HUES48 (cell line): ENCODE measurements around the gene NEK7.

Experiments used
- H3K27ac ChIP-seq: one replicate; pipeline ENCODE4 v1.7.0; 2013; ENCODE audit warnings: low read depth, low read length, inconsistent platforms
- H3K27me3 ChIP-seq: 2 replicates; pipeline ENCODE4 v1.6.1; 2013; ENCODE audit warnings: mild to moderate bottlenecking, low read length; ENCODE audit not compliant: control insufficient read depth, insufficient read depth
- H3K36me3 ChIP-seq: 2 replicates; pipeline ENCODE4 v1.6.1; 2013; ENCODE audit warnings: low read length; ENCODE audit not compliant: control insufficient read depth, insufficient read depth
- H3K4me1 ChIP-seq: 2 replicates; pipeline ENCODE4 v1.6.1; 2013; ENCODE audit warnings: mild to moderate bottlenecking, low read length; ENCODE audit not compliant: control insufficient read depth, insufficient read depth
- H3K4me3 ChIP-seq: 2 replicates; pipeline ENCODE4 v1.5.1; 2013; ENCODE audit warnings: mild to moderate bottlenecking, low read depth, low read length
- H3K9ac ChIP-seq: 2 replicates; pipeline ENCODE4 v1.6.1; 2013; ENCODE audit warnings: mild to moderate bottlenecking, low read depth, low read length, moderate library complexity
- H3K9me3 ChIP-seq: 2 replicates; pipeline ENCODE4 v1.6.1; 2013; ENCODE audit warnings: low read length; ENCODE audit not compliant: control insufficient read depth, insufficient read depth

NEK7 gene

DNA sequence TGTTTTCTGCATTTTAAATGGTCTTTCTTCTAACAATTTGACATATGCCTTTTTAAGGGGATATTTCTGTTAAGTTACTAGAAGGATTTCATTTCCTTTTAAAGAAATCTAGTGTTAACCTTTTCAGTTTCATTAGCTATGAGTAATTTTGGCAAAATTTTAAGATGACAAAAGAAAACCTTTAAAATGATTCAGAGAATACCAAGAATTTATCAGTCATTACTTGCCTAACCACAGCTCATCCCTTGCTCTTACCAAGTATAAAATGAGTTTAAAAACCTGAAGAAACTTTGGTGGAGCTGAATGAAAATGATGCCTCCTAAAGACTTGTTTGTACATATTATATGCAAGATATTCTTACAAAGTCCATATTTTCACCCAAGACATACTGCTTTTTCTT, 101.7 kb downstream of the NEK7 start:
- H3K9me3 ChIP-seq = no peaks in the 10 kb centered on the region
- no peak overlapping the region for H3K27ac ChIP-seq
- peaks cover 19% of the 10 kb centered on the region for H3K4me1 ChIP-seq
- H3K9ac ChIP-seq = no peak overlapping the region
- no peaks in the 10 kb centered on the region for H3K27me3 ChIP-seq
- no peaks in the 10 kb centered on the region for H3K36me3 ChIP-seq
- no peak overlapping the region for H3K4me3 ChIP-seq

DNA sequence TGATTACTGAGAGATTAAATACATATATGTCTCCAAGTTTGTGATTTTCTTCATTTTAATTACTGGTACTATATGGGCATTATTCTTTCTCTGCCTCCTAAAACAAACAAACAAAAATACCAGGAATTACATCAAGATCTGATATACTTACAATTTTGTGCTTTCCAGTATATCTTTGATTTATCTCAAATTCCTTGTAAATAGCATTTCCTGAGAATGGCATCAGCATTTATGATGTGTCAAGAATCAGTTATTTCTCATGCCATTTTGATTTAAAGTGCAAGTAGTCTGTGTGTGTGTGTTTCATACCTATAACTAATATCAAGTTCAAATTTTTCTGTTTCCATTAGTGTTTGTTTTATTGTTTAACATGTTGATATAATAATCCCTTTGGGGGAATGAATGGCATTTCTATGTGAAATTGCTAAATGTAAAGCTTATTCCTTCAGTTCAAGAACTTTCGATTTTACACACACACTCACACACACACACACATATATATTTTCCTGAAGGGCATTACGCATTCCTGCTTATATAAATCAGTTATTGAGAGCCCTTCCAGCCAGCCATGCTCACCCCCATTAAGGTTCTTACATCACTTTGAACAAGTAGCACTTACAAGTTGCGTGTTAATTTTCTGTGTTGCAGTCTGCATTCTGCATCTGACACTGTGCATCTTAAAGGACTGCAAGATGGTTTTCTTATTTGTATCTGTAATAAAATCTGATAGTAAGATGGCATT, 102.7 kb downstream of the NEK7 start:
- Histone ChIP-seq H3K9ac (no peak overlapping the region), H3K27ac (no peak overlapping the region), H3K9me3 (no peaks in the 10 kb centered on the region), H3K27me3 (no peaks in the 10 kb centered on the region), H3K4me1 (peaks cover 19% of the 10 kb centered on the region), H3K4me3 (no peak overlapping the region), H3K36me3 (no peaks in the 10 kb centered on the region)

DNA sequence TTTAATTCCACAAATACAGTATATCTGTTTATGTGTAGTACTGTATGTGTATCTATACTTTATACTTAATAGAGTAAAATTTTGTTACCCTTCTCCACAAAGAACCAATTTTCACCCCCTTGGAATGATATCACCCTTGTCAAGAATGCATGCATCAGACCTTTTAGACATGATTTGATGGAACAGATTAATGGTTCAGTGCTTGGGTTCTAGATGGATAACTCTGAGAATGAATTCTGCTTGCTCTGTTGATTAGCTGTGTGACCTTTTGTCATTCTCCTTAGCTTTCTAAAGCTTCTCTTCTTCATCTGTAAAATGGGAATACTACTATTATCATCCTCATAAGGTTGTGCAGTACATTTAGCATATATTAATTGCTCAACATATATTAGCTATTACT, 105.1 kb downstream of the NEK7 start:
- Histone ChIP-seq H3K36me3 (no peaks in the 10 kb centered on the region), H3K9me3 (no peaks in the 10 kb centered on the region), H3K27ac (no peak overlapping the region), H3K27me3 (no peaks in the 10 kb centered on the region), H3K4me1 (no peaks in the 10 kb centered on the region), H3K4me3 (no peak overlapping the region), H3K9ac (no peak overlapping the region)

DNA sequence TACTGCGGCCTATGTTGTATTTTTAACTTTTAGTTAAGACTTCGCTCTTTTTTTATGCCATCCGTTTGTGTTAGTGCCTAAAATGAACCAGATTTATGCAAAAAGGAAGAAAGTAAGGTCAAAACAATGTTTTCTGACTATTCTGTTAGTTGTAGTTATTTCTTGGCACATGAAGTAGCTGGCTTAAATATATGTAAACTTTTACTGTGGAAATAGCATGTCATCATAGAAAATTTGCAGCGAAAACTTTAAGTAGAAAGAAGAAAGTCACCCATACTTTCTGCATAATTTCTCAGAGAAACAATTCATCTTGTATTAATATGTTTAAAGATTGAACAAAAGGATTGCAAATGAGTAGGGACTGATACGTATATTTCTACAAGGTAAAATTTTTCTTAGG, 106.4 kb downstream of the NEK7 start:
- H3K9ac ChIP-seq = no peak overlapping the region
- no peaks in the 10 kb centered on the region for H3K9me3 ChIP-seq
- no peak overlapping the region for H3K27ac ChIP-seq
- H3K36me3 ChIP-seq = no peaks in the 10 kb centered on the region
- H3K4me3 ChIP-seq = no peak overlapping the region
- no peaks in the 10 kb centered on the region; the same call in 1 of the 2 replicates for H3K4me1 ChIP-seq
- H3K27me3 ChIP-seq = no peaks in the 10 kb centered on the region

DNA sequence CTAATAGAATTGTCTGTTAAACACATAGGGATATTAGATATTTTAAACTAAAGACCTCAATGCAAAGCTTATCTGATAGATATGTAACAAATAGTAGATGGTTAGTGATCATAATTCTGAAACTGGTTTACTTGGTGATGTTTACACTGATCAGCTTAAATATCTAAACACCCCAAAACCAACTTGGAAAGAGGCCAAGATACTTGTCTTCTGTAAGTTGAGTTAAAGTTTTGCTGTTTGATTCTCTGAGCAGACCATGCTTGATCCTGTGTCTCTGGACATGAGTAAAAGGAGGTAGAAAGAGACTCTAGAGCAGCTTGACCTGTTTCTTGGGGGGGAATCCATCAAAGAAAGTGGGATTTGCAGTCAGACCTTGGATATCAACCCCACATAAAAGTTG, 107.5 kb downstream of the NEK7 start:
- Histone ChIP-seq H3K4me3 (no peak overlapping the region), H3K27ac (no peak overlapping the region), H3K36me3 (no peaks in the 10 kb centered on the region), H3K9ac (no peak overlapping the region), H3K9me3 (no peaks in the 10 kb centered on the region), H3K4me1 (no peaks in the 10 kb centered on the region; the same call in 1 of the 2 replicates), H3K27me3 (no peaks in the 10 kb centered on the region)

DNA sequence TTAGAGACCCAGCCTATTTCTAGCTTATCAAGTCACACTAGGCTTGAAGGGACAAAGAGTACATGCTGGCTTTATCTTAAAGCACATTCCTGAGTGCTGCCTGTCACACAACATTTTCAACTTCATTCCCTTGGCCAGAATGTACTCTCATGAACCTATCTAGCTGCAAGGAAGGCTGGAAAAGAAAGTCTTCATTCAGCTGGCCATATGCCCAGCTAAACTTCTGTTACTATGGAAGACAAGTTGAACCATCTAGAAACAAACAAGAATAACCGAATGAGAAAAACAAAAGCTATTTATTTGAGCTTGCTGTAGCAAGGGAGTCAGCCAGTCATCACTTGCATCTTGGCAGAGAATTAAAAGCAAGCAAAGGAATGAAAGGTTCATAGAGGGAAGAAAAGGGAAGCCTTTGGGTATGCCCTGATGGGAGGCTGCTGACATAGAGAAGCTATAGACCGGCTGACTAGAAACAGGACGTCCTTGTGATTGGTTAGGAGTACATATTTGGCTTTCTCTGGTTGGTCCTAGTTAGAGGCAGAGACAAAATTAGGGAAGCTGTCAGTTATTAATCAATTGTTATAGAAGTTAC, 108.4 kb downstream of the NEK7 start:
- Histone ChIP-seq H3K9ac (no peak overlapping the region), H3K4me1 (no peaks in the 10 kb centered on the region; the same call in 1 of the 2 replicates), H3K4me3 (no peak overlapping the region), H3K36me3 (no peaks in the 10 kb centered on the region), H3K27me3 (no peaks in the 10 kb centered on the region), H3K27ac (peak overlapping the region; percentile 61), H3K9me3 (no peaks in the 10 kb centered on the region)

DNA sequence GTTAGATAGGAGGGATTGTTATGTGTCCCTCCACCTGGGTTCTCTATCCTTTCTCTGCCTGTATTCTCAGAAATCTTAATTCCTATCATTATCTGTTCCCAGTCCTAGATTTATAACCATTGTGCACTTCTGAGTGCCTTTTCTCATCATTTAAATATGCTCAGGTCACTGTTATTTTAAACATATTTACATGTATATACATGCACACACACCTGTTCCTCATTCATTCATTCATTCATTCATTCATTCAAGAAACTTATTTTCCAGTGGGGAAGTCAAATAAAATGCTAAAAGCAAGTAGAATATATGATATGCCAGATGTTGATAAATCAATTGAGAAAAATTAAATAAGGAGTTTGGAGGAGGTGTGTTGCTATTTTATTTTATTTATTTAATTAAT, 110.3 kb downstream of the NEK7 start:
- no peaks in the 10 kb centered on the region for H3K9me3 ChIP-seq
- no peak overlapping the region for H3K4me3 ChIP-seq
- H3K9ac ChIP-seq = no peak overlapping the region
- no peak overlapping the region for H3K27ac ChIP-seq
- H3K4me1 ChIP-seq = no peaks in the 10 kb centered on the region; the same call in 1 of the 2 replicates
- no peaks in the 10 kb centered on the region for H3K36me3 ChIP-seq
- no peaks in the 10 kb centered on the region for H3K27me3 ChIP-seq

DNA sequence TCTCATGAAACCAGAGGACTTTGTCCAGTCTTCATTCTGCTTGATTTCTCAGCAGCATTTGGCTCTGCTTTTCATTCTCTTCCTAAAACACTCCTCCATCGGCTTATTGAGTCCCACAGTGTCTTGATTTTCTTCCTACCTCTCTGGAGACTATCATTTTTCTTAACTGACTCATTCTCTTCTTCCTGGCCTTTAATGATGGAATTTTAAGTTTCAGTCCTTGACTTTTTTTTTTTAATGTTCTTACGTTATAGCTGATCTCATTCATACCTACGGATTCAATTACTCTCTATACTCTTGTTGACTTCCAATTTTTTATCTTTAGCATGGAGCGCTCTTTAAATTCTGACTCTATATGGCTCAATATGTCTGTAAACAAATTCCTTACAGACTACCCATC, 111.1 kb downstream of the NEK7 start:
- Histone ChIP-seq H3K36me3 (no peaks in the 10 kb centered on the region), H3K4me1 (no peaks in the 10 kb centered on the region; the same call in 1 of the 2 replicates), H3K9ac (no peak overlapping the region), H3K27ac (no peak overlapping the region), H3K4me3 (no peak overlapping the region), H3K9me3 (no peaks in the 10 kb centered on the region), H3K27me3 (no peaks in the 10 kb centered on the region)

DNA sequence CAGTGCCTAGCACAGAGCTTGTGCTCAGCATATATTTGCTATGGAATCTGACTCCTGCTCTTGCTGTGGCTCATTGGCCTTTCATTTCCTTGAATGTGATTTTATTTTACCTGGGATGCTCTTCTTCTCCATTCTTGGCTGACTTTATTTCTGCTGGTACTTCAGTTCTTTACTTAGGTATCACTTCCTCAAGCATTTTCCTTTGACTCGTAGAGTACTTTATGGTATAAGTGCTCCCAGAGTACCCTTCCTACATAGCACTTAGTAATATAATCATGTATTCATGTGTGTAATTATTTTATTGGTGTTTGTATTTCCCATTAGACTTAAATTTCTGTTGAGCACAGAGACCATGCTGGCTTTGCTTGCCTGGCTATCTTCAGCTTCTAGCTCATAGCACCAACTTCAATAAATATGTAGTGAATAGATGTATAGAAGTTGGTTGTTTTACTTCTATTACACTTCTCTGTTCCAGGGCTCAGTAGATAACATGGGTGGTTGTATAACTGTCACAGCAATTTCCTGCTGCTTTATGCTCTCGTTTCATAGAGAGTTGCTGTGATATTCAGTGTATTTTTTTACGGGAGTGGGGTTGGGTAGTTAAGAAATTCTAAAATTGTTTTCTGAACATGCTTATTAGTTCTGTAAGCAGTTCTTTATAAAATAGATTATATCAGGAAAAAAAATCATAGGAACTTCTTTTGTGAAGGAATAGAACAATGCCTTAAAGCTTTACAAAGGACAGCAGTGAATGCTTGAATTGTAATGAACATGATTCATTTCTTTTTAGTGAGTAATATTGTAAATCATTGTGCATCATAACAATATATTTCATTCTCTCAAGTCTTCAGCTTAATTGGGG, 112.2 kb downstream of the NEK7 start:
- no peaks in the 10 kb centered on the region; the same call in none of the 2 replicates for H3K4me1 ChIP-seq

DNA sequence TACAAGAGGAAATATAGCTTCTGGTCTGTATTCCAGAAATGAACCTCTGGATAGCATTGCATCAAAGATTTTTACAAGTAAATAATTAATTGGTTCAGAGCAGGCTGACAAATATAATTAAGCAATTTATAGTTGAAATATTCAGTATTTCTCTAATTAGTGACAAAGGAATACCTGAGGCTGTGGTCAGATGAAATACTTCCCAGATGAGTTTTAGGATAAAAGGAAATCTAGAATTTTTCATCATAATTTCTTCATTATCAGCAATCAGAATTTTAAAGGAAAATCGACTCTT, 112.8 kb downstream of the NEK7 start:
- Histone ChIP-seq H3K4me3 (no peak overlapping the region), H3K4me1 (no peaks in the 10 kb centered on the region; the same call in none of the 2 replicates), H3K27ac (no peak overlapping the region), H3K9ac (no peak overlapping the region), H3K9me3 (no peaks in the 10 kb centered on the region), H3K27me3 (no peaks in the 10 kb centered on the region), H3K36me3 (no peaks in the 10 kb centered on the region)

More for the DNA sequence above, 112.2 kb downstream of the NEK7 start:
- Histone ChIP-seq H3K9ac (no peak overlapping the region), H3K27me3 (no peaks in the 10 kb centered on the region), H3K27ac (no peak overlapping the region), H3K36me3 (no peaks in the 10 kb centered on the region), H3K4me3 (no peak overlapping the region), H3K9me3 (no peaks in the 10 kb centered on the region)

DNA sequence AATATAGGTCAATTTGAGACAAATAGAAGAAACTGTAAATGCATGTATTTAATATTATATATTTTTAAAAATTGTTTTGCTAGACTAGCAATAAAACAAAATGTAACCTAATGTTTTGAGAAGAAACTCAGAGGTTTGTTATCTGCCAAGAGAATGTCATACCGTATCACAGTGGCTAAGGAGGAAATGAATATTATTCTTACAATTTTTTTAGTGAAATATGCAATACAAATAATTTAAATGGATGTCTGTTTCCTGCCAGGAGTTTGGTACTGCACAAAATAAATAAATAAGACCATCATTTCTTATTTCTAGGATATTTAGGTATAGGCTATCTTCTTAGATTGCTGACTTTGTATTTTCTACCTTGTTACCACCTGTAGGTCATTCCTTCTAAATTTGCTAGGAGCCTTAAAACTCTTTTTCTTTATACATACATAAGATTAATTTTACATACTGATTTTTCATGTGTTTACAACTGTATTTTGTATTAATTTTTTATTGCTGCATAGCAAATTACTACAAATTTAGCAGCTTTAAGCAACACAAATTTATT, 113.6 kb downstream of the NEK7 start:
- H3K4me1 ChIP-seq = peaks cover 4% of the 10 kb centered on the region
- H3K9ac ChIP-seq = no peak overlapping the region
- no peak overlapping the region for H3K27ac ChIP-seq
- no peaks in the 10 kb centered on the region for H3K9me3 ChIP-seq
- H3K4me3 ChIP-seq = no peak overlapping the region
- H3K36me3 ChIP-seq = no peaks in the 10 kb centered on the region
- no peaks in the 10 kb centered on the region for H3K27me3 ChIP-seq
